ENCODE results near the gene PLK5.
A peak's percentile ranks its signal among the peaks of the same experiment; 100 is the strongest.
"Not testable (repeated sequence)": the region's sequence is repeated elsewhere in the genome, so short reads cannot be mapped to it uniquely, and the experiment has no call there.

Gene PLK5

GRCh38 chr19:1523412-1524286 is at the start of gene PLK5:
TSS of gene PLK5 (plus strand) at chr19:1524077. CDS start at chr19:1526997, 2,920 bp downstream.
- peak; percentile 66 for DNase-seq (ENCODE audit: low spot score)

GRCh38 chr19:1474765-1475351 is 49.0 kb upstream of the PLK5 start:
- DNase-seq (ENCODE audit: low spot score), result no peak

GRCh38 chr19:1475751-1476437 is 48.0 kb upstream of the PLK5 start:
- DNase-seq (ENCODE audit: low spot score), result no peak

GRCh38 chr19:1477056-1477455 is 46.8 kb upstream of the PLK5 start:
- DNase-seq (ENCODE audit: low spot score), result not testable (repeated sequence)

- peak; percentile 97 for DNase-seq (ENCODE audit: low spot score)
Observed at GRCh38 chr19:1478934-1479707, 44.8 kb upstream of the PLK5 start, which contains the start of gene C19orf25. TSS of gene C19orf25 (minus strand) at chr19:1479215. CDS start at chr19:1478903, 312 bp downstream.

GRCh38 chr19:1481224-1481892 is 42.5 kb upstream of the PLK5 start:
- no peak for DNase-seq (ENCODE audit: low spot score)

GRCh38 chr19:1481893-1482360 is 42.0 kb upstream of the PLK5 start:
- no peak for DNase-seq (ENCODE audit: low spot score)

GRCh38 chr19:1482361-1483130 is 41.3 kb upstream of the PLK5 start:
- DNase-seq (ENCODE audit: low spot score), result no peak

- no peak for DNase-seq (ENCODE audit: low spot score)
Observed at GRCh38 chr19:1483131-1483978, 40.5 kb upstream of the PLK5 start.

- DNase-seq (ENCODE audit: low spot score), result no peak
Observed at GRCh38 chr19:1483979-1484428, 39.9 kb upstream of the PLK5 start.

GRCh38 chr19:1486720-1487575 is 36.9 kb upstream of the PLK5 start:
- DNase-seq (ENCODE audit: low spot score), result no peak

GRCh38 chr19:1487576-1488281 is 36.1 kb upstream of the PLK5 start:
- DNase-seq (ENCODE audit: low spot score), result no peak

GRCh38 chr19:1488282-1488601 is 35.6 kb upstream of the PLK5 start:
- no peak for DNase-seq (ENCODE audit: low spot score)

GRCh38 chr19:1489463-1490310 is 34.2 kb upstream of the PLK5 start:
- no peak for DNase-seq (ENCODE audit: low spot score)

- peak; percentile 100 for DNase-seq (ENCODE audit: low spot score)
Observed at GRCh38 chr19:1490311-1491113, 33.4 kb upstream of the PLK5 start, which contains the start of gene PCSK4. TSS of gene PCSK4 (minus strand) at chr19:1490350. CDS start at chr19:1490346, 4 bp downstream.
